Measurements from ENCODE around the gene SLMAP.

Gene SLMAP

GRCh38 chr3:57892423-57892822 lies 136.3 kb downstream of the SLMAP start:
- DNase-seq (ENCODE audit: low spot score) (no peak), FAIRE-seq (no peak)

DNA sequence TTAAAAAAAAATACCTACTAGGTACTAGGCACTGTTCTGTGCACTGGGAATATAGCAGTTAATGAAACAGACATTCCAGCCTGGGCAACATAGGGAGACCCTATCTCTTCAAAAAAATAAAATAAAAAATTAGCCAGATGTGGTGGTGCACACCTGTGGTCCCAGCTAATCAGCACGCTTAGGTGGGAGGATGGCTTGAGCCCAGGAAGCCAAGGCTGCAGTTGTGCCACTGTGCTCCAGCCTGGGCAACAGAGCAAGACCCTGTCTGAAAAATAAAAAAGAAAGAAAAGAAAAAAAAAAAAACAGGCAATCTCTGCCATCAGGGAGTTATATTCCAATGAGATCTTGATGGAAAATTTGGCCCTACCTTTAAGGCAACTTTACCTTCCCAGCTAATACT lies 137.0 kb downstream of the SLMAP start:
- DNase-seq (ENCODE audit: low spot score) (no peak), FAIRE-seq (no peak)

GRCh38 chr3:57893668-57894067 lies 137.6 kb downstream of the SLMAP start:
- FAIRE-seq = no peak

GRCh38 chr3:57896031-57896430 lies 139.9 kb downstream of the SLMAP start:
- DNase-seq (ENCODE audit: low spot score) (no peak), FAIRE-seq (no peak)

More at GRCh38 chr3:57893668-57894067, 137.6 kb downstream of the SLMAP start:
- DNase-seq (ENCODE audit: low spot score) = no peak

GRCh38 chr3:57896691-57897090 lies 140.6 kb downstream of the SLMAP start:
- no peak for DNase-seq (ENCODE audit: low spot score)
- no peak for FAIRE-seq

DNA sequence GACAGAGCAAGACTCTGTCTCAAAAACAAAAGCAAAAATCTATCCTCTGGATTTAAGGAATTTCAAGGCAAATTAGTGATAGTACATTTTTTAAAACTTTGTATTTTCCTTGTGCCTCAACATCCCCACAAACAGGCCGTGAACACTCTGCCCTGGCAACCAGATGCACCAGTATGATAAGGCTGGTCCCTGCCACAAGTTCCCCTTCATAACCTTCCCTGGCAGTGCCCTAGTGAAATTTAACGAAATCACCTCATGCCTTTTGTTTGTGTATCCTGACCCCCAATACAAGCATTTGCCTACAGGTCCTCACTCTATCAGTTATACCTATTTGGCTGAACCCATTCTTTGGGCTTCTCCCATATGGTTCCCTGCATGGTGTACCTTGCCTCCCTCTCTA lies 144.7 kb downstream of the SLMAP start:
- DNase-seq (ENCODE audit: low spot score) (no peak), FAIRE-seq (no peak)

- no peak for FAIRE-seq
Measured at GRCh38 chr3:57903124-57903890, 147.2 kb downstream of the SLMAP start.

GRCh38 chr3:57910990-57911389 lies 154.9 kb downstream of the SLMAP start:
- no peak for DNase-seq (ENCODE audit: low spot score)
- no peak for FAIRE-seq

More at GRCh38 chr3:57903124-57903890, 147.2 kb downstream of the SLMAP start:
- DNase-seq (ENCODE audit: low spot score) = no peak

GRCh38 chr3:57911593-57911992 lies 155.5 kb downstream of the SLMAP start:
- FAIRE-seq (no peak), DNase-seq (ENCODE audit: low spot score) (no peak)

GRCh38 chr3:57917601-57918000 lies 161.5 kb downstream of the SLMAP start:
- FAIRE-seq (no peak), DNase-seq (ENCODE audit: low spot score) (no peak)

- FAIRE-seq (no peak), DNase-seq (ENCODE audit: low spot score) (no peak)
Measured at GRCh38 chr3:57918123-57918837, 162.2 kb downstream of the SLMAP start.

DNA sequence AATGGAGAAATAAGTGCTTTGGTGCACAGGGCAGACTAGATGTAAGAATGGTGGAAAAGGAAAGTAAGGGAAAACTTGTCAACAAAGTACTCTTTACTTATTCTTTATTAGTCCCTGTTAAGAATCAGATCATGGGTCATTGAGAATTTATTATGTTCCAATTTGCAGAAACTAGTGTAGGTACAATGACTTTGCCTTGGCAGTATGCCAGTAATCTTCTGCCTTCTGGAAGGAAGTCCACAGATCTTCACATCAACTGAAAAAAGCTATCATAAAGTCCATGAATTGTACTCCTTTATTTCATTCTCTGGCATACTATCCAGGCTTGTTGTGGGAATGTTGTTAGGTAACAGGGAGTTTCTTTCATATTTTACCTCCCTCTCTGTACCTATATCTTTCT lies 163.9 kb downstream of the SLMAP start:
- no peak for FAIRE-seq
- no peak for DNase-seq (ENCODE audit: low spot score)

GRCh38 chr3:57923101-57923500 lies 167.0 kb downstream of the SLMAP start:
- no peak for FAIRE-seq

GRCh38 chr3:57923752-57924151 lies 167.6 kb downstream of the SLMAP start:
- no peak for DNase-seq (ENCODE audit: low spot score)
- FAIRE-seq = no peak

More at GRCh38 chr3:57923101-57923500, 167.0 kb downstream of the SLMAP start:
- no peak for DNase-seq (ENCODE audit: low spot score)

- DNase-seq (ENCODE audit: low spot score) (no peak), FAIRE-seq (no peak)
Measured at GRCh38 chr3:57927166-57927565, 171.1 kb downstream of the SLMAP start.

DNA sequence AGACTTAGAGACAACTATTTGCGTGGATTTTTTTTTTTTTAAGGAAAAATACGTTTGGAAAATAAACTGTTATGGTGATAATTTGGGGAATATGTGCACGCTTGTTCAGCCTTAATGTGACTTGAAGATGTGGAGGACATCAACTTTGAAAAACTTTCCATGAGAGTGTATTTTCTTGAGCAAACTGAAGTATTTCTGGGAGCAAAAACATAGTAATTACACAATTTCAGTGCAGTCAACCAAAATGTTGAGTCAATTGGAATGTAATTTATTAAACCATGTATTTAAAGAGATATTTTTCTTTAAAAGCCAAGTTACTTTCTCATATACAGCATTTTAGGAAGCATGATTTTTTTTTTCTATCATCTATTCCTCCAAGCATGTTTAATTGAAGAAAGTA lies 171.8 kb downstream of the SLMAP start:
- FAIRE-seq = no peak
- DNase-seq (ENCODE audit: low spot score) = no peak

GRCh38 chr3:57928511-57928910 lies 172.4 kb downstream of the SLMAP start:
- FAIRE-seq = no peak
- DNase-seq (ENCODE audit: low spot score) = no peak

- FAIRE-seq (no peak), DNase-seq (ENCODE audit: low spot score) (no peak)
Measured at GRCh38 chr3:57929988-57930387, 173.9 kb downstream of the SLMAP start.

DNA sequence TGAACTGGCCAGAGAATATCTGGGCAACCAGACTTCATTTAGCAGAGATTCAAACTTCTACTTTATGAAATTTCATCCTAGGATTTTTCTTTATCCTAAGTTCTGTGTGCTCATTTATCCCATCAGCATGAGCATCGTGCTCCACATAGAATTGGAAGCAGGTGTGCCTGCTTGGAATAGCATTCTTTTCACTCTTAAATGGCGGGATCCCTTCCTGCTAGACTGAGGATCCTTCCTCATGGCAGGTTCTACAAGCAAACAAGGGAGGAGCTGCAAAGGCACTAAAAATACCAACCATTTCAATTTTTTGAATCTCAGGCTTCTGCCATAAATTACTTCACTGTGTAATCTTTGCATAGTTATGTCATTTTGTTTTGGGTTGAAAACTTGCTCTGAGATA lies 177.5 kb downstream of the SLMAP start:
- DNase-seq (ENCODE audit: low spot score) (no peak), FAIRE-seq (no peak)

DNA sequence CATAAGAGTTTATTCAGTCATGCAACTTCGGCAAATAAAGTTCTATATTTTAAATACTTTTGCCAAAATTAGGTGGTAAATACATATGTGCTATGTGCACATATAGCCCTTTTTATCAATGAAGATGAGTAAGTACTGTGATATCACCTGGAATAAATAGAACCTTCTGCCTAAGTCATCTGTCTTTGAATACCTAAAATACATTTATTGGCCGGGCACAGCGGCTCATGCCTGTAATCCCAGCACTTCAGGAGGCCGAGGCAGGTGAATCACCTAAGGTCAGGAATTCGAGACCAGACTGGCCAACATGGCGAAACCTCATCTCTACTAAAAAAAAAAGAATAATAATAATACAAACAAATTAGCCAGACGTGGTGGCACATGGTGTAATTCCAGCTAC lies 178.3 kb downstream of the SLMAP start:
- no peak for FAIRE-seq
- DNase-seq (ENCODE audit: low spot score) = no peak

GRCh38 chr3:57935539-57935938 lies 179.4 kb downstream of the SLMAP start:
- DNase-seq (ENCODE audit: low spot score) (no peak), FAIRE-seq (no peak)

GRCh38 chr3:57937092-57937491 lies 181.0 kb downstream of the SLMAP start:
- DNase-seq (ENCODE audit: low spot score) = no peak
- no peak for FAIRE-seq

GRCh38 chr3:57939775-57940174 lies 183.7 kb downstream of the SLMAP start:
- DNase-seq (ENCODE audit: low spot score) (no peak), FAIRE-seq (no peak)

All from RCC 7860 (cell line).